Stimulated activated CD4-positive, alpha-beta T cell treated with anti-CD3 and anti-CD28 coated beads, Interleukin-15, amount 100 ng/mL, for 48 hours (primary cell): Measurements from ENCODE around the gene SLC5A7.

ENCODE experiments used
- DNase-seq, 2 donors: peaks; one replicate each; pipeline ENCODE4 v3.0.0-alpha.2; 2020; ENCODE audit warnings: low read depth in 2 of 2

SLC5A7 gene

GRCh38 chr2:107986278-107987217 is at the start of gene SLC5A7:
TSS of gene SLC5A7 (plus strand) at chr2:107986524. CDS start at chr2:107988156, 1,632 bp downstream.
- DNase-seq = no peak

GRCh38 chr2:107961395-107961794 is 24.9 kb upstream of the SLC5A7 start:
- no peak for DNase-seq

GRCh38 chr2:107964185-107964584 is 22.1 kb upstream of the SLC5A7 start:
- DNase-seq = no peak

GRCh38 chr2:107984707-107985106 is 1.6 kb upstream of the SLC5A7 start:
- no peak for DNase-seq

GRCh38 chr2:107988108-107988507 is 1.8 kb downstream of the SLC5A7 start:
- DNase-seq = no peak

GRCh38 chr2:107989445-107989844 is 3.1 kb downstream of the SLC5A7 start:
- DNase-seq = no peak

GRCh38 chr2:107990718-107991117 is 4.4 kb downstream of the SLC5A7 start:
- DNase-seq = no peak

- no peak for DNase-seq
Measured at GRCh38 chr2:107992069-107992468, 5.7 kb downstream of the SLC5A7 start.

GRCh38 chr2:107999158-107999557 is 12.8 kb downstream of the SLC5A7 start:
- DNase-seq = no peak

- DNase-seq = no peak
Measured at GRCh38 chr2:108010912-108011591, 24.7 kb downstream of the SLC5A7 start.

- no peak for DNase-seq
Measured at GRCh38 chr2:108013305-108013704, 27.0 kb downstream of the SLC5A7 start.

GRCh38 chr2:108022628-108023027 is 36.3 kb downstream of the SLC5A7 start:
- no peak for DNase-seq

- no peak for DNase-seq
Measured at GRCh38 chr2:108023776-108024175, 37.5 kb downstream of the SLC5A7 start.

GRCh38 chr2:108026092-108026794 is 39.9 kb downstream of the SLC5A7 start:
- no peak for DNase-seq

- DNase-seq = no peak
Measured at GRCh38 chr2:108029496-108029895, 43.2 kb downstream of the SLC5A7 start.

- no peak for DNase-seq
Measured at GRCh38 chr2:108029912-108030311, 43.6 kb downstream of the SLC5A7 start.

GRCh38 chr2:108031471-108031941 is 45.2 kb downstream of the SLC5A7 start:
- no peak for DNase-seq

- DNase-seq = no peak
Measured at GRCh38 chr2:108034843-108035242, 48.5 kb downstream of the SLC5A7 start.

GRCh38 chr2:108048752-108049151 is 62.4 kb downstream of the SLC5A7 start:
- no peak for DNase-seq

- DNase-seq = no peak
Measured at GRCh38 chr2:108058576-108059137, 72.3 kb downstream of the SLC5A7 start.

- no peak for DNase-seq
Measured at GRCh38 chr2:108061439-108062042, 75.2 kb downstream of the SLC5A7 start.
